Loucy (cell line): ENCODE measurements around the gene PLOD3.
"Not testable (repeated sequence)": the region's sequence is repeated elsewhere in the genome, so short reads cannot be mapped to it uniquely, and the experiment has no call there.

ENCODE experiments used
- H2AFZ ChIP-seq: fragments of 200-600 bp; sonication (generic); 2 replicates; pipeline ENCODE4 v1.6.0; 2016; ENCODE audit warnings: antibody characterized with exemption, mild to moderate bottlenecking, low read length, moderate library complexity
- H3F3A ChIP-seq: fragments of 200-600 bp; 2 replicates; pipeline ENCODE4 v1.6.0; 2016; ENCODE audit warnings: antibody characterized with exemption, low read depth, mild to moderate bottlenecking
- H3K27me3 ChIP-seq: fragments of 200-600 bp; sonication (generic); 2 replicates; pipeline ENCODE4 v1.6.1; 2014; ENCODE audit warnings: low read length, mild to moderate bottlenecking; ENCODE audit not compliant: insufficient read depth, poor library complexity, severe bottlenecking
- H3K36me3 ChIP-seq: fragments of 200-600 bp; sonication (generic); 2 replicates; pipeline ENCODE4 v1.6.1; 2016; ENCODE audit warnings: low read length; ENCODE audit not compliant: insufficient read depth
- H3K4me1 ChIP-seq: fragments of 200-600 bp; sonication (generic); 2 replicates; pipeline ENCODE4 v1.5.1; 2014; ENCODE audit warnings: low read length, mild to moderate bottlenecking; ENCODE audit not compliant: insufficient read depth, poor library complexity, severe bottlenecking
- H3K4me2 ChIP-seq: fragments of 200-600 bp; sonication (generic); 2 replicates; pipeline ENCODE4 v1.6.0; 2014; ENCODE audit warnings: antibody characterized with exemption, low read length, low read depth, mild to moderate bottlenecking; ENCODE audit not compliant: poor library complexity, severe bottlenecking
- H3K4me3 ChIP-seq: fragments of 200-600 bp; sonication (generic); 2 replicates; pipeline ENCODE4 v1.5.1; 2014; ENCODE audit warnings: low read length, mild to moderate bottlenecking, mixed read lengths; ENCODE audit not compliant: poor library complexity, severe bottlenecking
- H3K79me2 ChIP-seq: fragments of 200-600 bp; sonication (generic); 2 replicates; pipeline ENCODE4 v1.6.1; 2014; ENCODE audit warnings: low read length; ENCODE audit not compliant: insufficient read depth
- H3K9ac ChIP-seq: fragments of 200-600 bp; sonication (generic); 2 replicates; pipeline ENCODE4 v1.6.0; 2014; ENCODE audit warnings: mild to moderate bottlenecking, low read depth, low read length, moderate library complexity; ENCODE audit not compliant: poor library complexity, severe bottlenecking
- H3K9me2 ChIP-seq: fragments of 200-600 bp; sonication (generic); replicated peaks from 2 replicates; pipeline ENCODE4 v1.6.1; 2016; ENCODE audit warnings: low read depth, low read length, mixed read lengths
- H3K9me3 ChIP-seq: fragments of 200-600 bp; sonication (generic); 2 replicates; pipeline ENCODE4 v1.6.1; 2014; ENCODE audit warnings: mild to moderate bottlenecking, antibody characterized with exemption, low read length, low read depth; ENCODE audit not compliant: insufficient read depth
- H4K20me1 ChIP-seq: fragments of 200-600 bp; sonication (generic); 2 replicates; pipeline ENCODE4 v1.6.0; 2014; ENCODE audit warnings: antibody characterized with exemption, low read length, mild to moderate bottlenecking; ENCODE audit not compliant: insufficient read depth, poor library complexity, severe bottlenecking
- EZH2phosphoT487 ChIP-seq: fragments of 200-600 bp; IDR thresholded peaks from 2 replicates; pipeline ENCODE4 v1.6.1; 2018; ENCODE audit warnings: antibody characterized with exemption, mild to moderate bottlenecking, moderate library complexity, borderline replicate concordance
- TF ChIP-seq, protein P1 (sequence below): fragments of 200-600 bp; sonication (generic); conservative IDR thresholded peaks from 2 replicates; pipeline ENCODE4 v1.5.1; 2014; ENCODE audit warnings: mild to moderate bottlenecking, antibody characterized with exemption, low read length

PLOD3 gene

DNA sequence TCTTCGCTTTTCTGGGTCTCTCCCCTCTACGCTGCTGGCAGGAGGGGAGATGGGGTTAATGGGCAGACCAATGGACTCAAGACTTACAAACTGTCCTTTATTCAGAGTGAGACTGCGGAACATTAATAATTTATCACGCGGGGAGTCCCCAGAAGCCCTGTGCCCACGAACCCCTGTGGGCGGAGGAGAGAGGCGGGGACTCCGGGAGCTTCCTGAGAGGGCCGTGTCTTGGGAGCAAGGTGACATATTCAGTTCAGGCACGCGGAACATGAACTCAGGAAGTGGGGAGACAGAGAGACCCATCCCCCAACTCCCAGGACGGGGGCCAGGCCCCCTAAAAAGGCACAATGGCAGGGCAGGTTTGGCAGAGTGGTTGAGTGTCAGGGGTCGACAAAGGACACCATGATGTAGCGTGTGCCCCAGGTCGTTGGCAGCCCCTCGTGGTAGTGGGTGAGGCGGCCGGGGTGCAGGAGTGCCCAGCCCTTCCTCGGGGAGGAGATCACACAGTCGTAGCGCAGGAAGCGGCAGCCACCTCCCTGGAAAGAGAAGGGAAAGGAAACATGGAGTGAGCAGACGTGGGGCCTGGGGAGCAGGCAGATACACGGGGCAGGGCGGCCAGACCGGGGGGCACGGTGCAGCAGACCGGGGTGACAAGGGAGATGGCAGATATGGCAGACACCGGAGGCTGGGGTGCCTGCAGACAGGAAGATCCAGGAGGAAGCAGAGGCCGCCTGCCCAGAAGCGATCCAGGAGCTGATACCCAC, 11.3 kb downstream of the PLOD3 start:
- H3K4me2 ChIP-seq, result no peak overlapping the region
- H3K79me2 ChIP-seq, result no peaks in the 10 kb centered on the region
- H3K9ac ChIP-seq, result no peak overlapping the region
- no peaks in the 10 kb centered on the region for H3K27me3 ChIP-seq
- no peak for TF ChIP-seq EZH2phosphoT487
- TF ChIP-seq, protein P1, sequence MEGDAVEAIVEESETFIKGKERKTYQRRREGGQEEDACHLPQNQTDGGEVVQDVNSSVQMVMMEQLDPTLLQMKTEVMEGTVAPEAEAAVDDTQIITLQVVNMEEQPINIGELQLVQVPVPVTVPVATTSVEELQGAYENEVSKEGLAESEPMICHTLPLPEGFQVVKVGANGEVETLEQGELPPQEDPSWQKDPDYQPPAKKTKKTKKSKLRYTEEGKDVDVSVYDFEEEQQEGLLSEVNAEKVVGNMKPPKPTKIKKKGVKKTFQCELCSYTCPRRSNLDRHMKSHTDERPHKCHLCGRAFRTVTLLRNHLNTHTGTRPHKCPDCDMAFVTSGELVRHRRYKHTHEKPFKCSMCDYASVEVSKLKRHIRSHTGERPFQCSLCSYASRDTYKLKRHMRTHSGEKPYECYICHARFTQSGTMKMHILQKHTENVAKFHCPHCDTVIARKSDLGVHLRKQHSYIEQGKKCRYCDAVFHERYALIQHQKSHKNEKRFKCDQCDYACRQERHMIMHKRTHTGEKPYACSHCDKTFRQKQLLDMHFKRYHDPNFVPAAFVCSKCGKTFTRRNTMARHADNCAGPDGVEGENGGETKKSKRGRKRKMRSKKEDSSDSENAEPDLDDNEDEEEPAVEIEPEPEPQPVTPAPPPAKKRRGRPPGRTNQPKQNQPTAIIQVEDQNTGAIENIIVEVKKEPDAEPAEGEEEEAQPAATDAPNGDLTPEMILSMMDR, result no peak
- no peaks in the 10 kb centered on the region for H3K4me1 ChIP-seq
- no peaks in the 10 kb centered on the region for H3K36me3 ChIP-seq
- no peaks in the 10 kb centered on the region for H3F3A ChIP-seq
- H3K9me3 ChIP-seq, result no peaks in the 10 kb centered on the region
- H4K20me1 ChIP-seq, result no peaks in the 10 kb centered on the region
- H2AFZ ChIP-seq, result no peak overlapping the region
- H3K4me3 ChIP-seq, result no peak overlapping the region
- H3K9me2 ChIP-seq, result no peaks in the 10 kb centered on the region

- not testable (repeated sequence) for H3K27me3 ChIP-seq, H3K9me3 ChIP-seq, H3K9me2 ChIP-seq, H3K36me3 ChIP-seq, H3F3A ChIP-seq, H3K4me3 ChIP-seq, H4K20me1 ChIP-seq, H3K79me2 ChIP-seq, H3K4me2 ChIP-seq, H2AFZ ChIP-seq, H3K9ac ChIP-seq, H3K4me1 ChIP-seq
These were observed 13.3 kb downstream of the PLOD3 start for GRCh38 chr7:101203740-101204738.

DNA sequence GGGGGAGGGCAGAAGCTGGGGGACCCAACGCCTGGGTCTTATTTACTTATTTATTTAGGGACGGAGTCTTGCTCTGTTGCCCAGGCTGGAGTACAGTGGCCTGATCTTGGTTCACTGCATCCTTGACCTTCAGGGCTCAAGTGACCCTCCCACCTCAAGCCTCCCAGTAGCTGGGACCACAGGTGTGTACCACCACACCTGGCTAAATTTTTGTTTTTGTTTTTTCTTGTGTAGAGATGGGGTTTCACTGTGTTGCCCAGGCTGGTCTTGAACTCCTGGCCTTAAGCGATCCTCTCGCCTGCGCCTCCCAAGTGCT, 14.8 kb downstream of the PLOD3 start:
- Histone ChIP-seq H3K9ac (no peak overlapping the region), H3K4me1 (no peaks in the 10 kb centered on the region), H4K20me1 (no peaks in the 10 kb centered on the region), H3K27me3 (no peaks in the 10 kb centered on the region), H3K79me2 (no peaks in the 10 kb centered on the region), H3K4me2 (no peak overlapping the region), H3K4me3 (no peak overlapping the region), H3K9me2 (no peaks in the 10 kb centered on the region), H3K36me3 (no peaks in the 10 kb centered on the region), H2AFZ (no peak overlapping the region), H3F3A (no peaks in the 10 kb centered on the region), H3K9me3 (no peaks in the 10 kb centered on the region)
- TF ChIP-seq, protein P1, result no peak
- TF ChIP-seq EZH2phosphoT487, result no peak
